ENCODE measurements around the gene UBE2G1. TPM values are rescaled to one million over a fixed set of nuclear protein-coding genes. Genes with fewer than 3 reads are reported as not detected.

UBE2G1 gene
- total RNA-seq, 2 experiments from 2014 or later, result 58.5 to 58.8 TPM

DNA sequence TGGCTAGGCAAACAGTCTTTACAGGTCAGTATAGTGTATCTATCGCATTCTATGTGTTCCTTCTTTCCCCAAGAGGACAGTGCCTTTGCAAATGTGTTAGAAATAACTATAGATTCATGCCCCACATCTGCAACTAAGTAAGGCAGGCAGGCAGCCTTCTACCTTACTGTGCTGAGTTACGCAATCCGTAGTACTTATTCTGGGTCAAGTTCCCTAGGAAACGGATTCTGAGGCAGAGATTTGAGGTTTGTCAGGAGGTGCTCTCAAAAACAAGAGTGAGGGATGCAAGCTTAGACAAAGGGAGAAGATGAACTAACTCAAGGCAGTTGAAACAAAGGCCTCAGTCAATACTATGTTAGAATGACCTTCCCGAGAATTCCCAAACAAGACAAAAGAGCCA, 90.0 kb downstream of the UBE2G1 start:
- H3K27me3 Mint-ChIP-seq, result no peaks in the 10 kb centered on the region
- H3K36me3 ChIP-seq (ENCODE audit: insufficient read depth, low read length), result peaks cover 44% of the 10 kb centered on the region
- H3K4me3 Mint-ChIP-seq, result no peak overlapping the region
- H3K27me3 ChIP-seq (ENCODE audit: control insufficient read depth in 1 of 2, insufficient read depth in 2 of 2, low read length in 2 of 2), result no peaks in the 10 kb centered on the region
- CTCF ChIA-PET, result no interaction called here
- no peak overlapping the region for H3K27ac ChIP-seq (ENCODE audit: low read depth in 1 of 2, low read length in 2 of 2)
- H3K4me1 ChIP-seq (ENCODE audit: insufficient read depth, low read length), result no peaks in the 10 kb centered on the region
- DNase-seq (no peak), ATAC-seq (ENCODE audit: poor library complexity) (no peak)
- H3K9me3 Mint-ChIP-seq, result no peaks in the 10 kb centered on the region
- H3K4me3 ChIP-seq (ENCODE audit: low read length), result no peak overlapping the region
- intact Hi-C loops (cut with DNase I, micrococcal nuclease), result no loop called here
- no peaks in the 10 kb centered on the region for H3K9me3 ChIP-seq (ENCODE audit: control insufficient read depth in 1 of 2, insufficient read depth in 1 of 2, low read length in 2 of 2)
- peak overlapping the region; percentile 16 for H3K27ac Mint-ChIP-seq
- POLR2A ChIA-PET, result no interaction called here
- peaks cover 69% of the 10 kb centered on the region for H3K36me3 Mint-ChIP-seq (ENCODE audit: low read depth)
- no peaks in the 10 kb centered on the region for H3K4me1 Mint-ChIP-seq (ENCODE audit: low read depth)
- TF ChIP-seq, protein P1, sequence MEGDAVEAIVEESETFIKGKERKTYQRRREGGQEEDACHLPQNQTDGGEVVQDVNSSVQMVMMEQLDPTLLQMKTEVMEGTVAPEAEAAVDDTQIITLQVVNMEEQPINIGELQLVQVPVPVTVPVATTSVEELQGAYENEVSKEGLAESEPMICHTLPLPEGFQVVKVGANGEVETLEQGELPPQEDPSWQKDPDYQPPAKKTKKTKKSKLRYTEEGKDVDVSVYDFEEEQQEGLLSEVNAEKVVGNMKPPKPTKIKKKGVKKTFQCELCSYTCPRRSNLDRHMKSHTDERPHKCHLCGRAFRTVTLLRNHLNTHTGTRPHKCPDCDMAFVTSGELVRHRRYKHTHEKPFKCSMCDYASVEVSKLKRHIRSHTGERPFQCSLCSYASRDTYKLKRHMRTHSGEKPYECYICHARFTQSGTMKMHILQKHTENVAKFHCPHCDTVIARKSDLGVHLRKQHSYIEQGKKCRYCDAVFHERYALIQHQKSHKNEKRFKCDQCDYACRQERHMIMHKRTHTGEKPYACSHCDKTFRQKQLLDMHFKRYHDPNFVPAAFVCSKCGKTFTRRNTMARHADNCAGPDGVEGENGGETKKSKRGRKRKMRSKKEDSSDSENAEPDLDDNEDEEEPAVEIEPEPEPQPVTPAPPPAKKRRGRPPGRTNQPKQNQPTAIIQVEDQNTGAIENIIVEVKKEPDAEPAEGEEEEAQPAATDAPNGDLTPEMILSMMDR (IDR thresholded peaks at IDR 0.05), result no peak

DNA sequence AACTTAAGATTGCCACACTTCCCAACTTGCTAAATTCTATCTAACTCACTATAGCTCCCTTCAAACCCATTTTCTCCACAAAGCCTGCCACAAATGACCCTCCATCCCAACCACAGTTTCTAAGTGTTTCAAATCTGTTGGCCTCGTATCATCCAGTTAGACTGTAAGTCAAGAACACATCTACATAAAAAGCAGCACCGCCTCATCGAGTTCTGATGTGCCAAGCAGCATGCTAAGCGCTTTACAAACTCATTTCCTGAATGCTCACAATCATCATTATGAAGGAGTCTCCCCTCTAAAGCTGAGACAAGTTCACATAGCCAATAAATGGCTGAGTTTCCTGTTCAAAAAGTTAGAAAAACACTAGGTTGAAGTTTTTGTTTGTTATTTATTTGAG, 93.5 kb downstream of the UBE2G1 start:
- no peak overlapping the region for H3K4me3 ChIP-seq (ENCODE audit: low read length)
- ChIA-PET CTCF (interaction anchor here (0.9 kb wide), 1 partner anchor 21 kb away, joined by 3 read pairs; no protein-coding TSS in a partner anchor), POLR2A (no interaction called here)
- TF ChIP-seq, protein P1 (IDR thresholded peaks at IDR 0.05), result no peak
- H3K27me3 Mint-ChIP-seq, result no peaks in the 10 kb centered on the region
- peaks cover 71% of the 10 kb centered on the region for H3K36me3 Mint-ChIP-seq (ENCODE audit: low read depth)
- no peak overlapping the region for H3K27ac Mint-ChIP-seq
- H3K27me3 ChIP-seq (ENCODE audit: control insufficient read depth in 1 of 2, insufficient read depth in 2 of 2, low read length in 2 of 2), result no peaks in the 10 kb centered on the region
- H3K9me3 Mint-ChIP-seq, result no peaks in the 10 kb centered on the region
- H3K9me3 ChIP-seq (ENCODE audit: control insufficient read depth in 1 of 2, insufficient read depth in 1 of 2, low read length in 2 of 2), result no peaks in the 10 kb centered on the region
- no peak for DNase-seq
- no peak for ATAC-seq (ENCODE audit: poor library complexity)
- no peak overlapping the region for H3K4me3 Mint-ChIP-seq
- intact Hi-C loops (cut with DNase I, micrococcal nuclease), result no loop called here
- no peaks in the 10 kb centered on the region for H3K4me1 ChIP-seq (ENCODE audit: insufficient read depth, low read length)
- peaks cover 27% of the 10 kb centered on the region for H3K36me3 ChIP-seq (ENCODE audit: insufficient read depth, low read length)
- no peaks in the 10 kb centered on the region for H3K4me1 Mint-ChIP-seq (ENCODE audit: low read depth)
- no peak overlapping the region for H3K27ac ChIP-seq (ENCODE audit: low read depth in 1 of 2, low read length in 2 of 2)

GRCh38 chr17:4272213-4272971, 94.1 kb downstream of the UBE2G1 start:
- Histone ChIP-seq H3K27ac (ENCODE audit: low read depth in 1 of 2, low read length in 2 of 2) (no peak overlapping the region), H3K4me3 (ENCODE audit: low read length) (no peak overlapping the region), H3K4me1 (ENCODE audit: insufficient read depth, low read length) (no peaks in the 10 kb centered on the region), H3K36me3 (ENCODE audit: insufficient read depth, low read length) (peaks cover 26% of the 10 kb centered on the region), H3K9me3 (ENCODE audit: control insufficient read depth in 1 of 2, insufficient read depth in 1 of 2, low read length in 2 of 2) (no peaks in the 10 kb centered on the region), H3K27me3 (ENCODE audit: control insufficient read depth in 1 of 2, insufficient read depth in 2 of 2, low read length in 2 of 2) (no peaks in the 10 kb centered on the region)
- intact Hi-C loops (cut with DNase I, micrococcal nuclease), result no loop called here
- Mint-ChIP-seq H3K36me3 (ENCODE audit: low read depth) (peaks cover 65% of the 10 kb centered on the region), H3K27ac (no peak overlapping the region), H3K4me3 (no peak overlapping the region), H3K9me3 (no peaks in the 10 kb centered on the region), H3K4me1 (ENCODE audit: low read depth) (no peaks in the 10 kb centered on the region), H3K27me3 (no peaks in the 10 kb centered on the region)
- ChIA-PET CTCF (interaction anchor here (0.9 kb wide), 1 partner anchor 20 kb away, joined by 3 read pairs; no protein-coding TSS in a partner anchor), POLR2A (no interaction called here)
- no peak for DNase-seq
- no peak for ATAC-seq (ENCODE audit: poor library complexity)
- TF ChIP-seq, protein P1 (IDR thresholded peaks at IDR 0.05), result no peak

All from CD4-positive, alpha-beta T cell (primary cell).